ENCODE measurements around the gene TMEM217. TPM values are rescaled to one million over a fixed set of nuclear protein-coding genes. Genes with fewer than 3 reads are reported as not detected.

The TMEM217 gene
- total RNA-seq, 2 donors from 2014 or later, result 2.0 to 9.6 TPM

- Mint-ChIP-seq H3K27ac (peak overlapping the region in 1 of 2 donors; percentile 98), H3K9me3 (peaks cover 0 to 3% of the 10 kb centered on the region in 2 donors), H3K36me3 (peaks cover 5 to 34% of the 10 kb centered on the region in 2 donors)
- peak in 1 of 2 donors; percentile 62 for ATAC-seq
- DNase-seq (ENCODE audit: low spot score in 2 of 2), result no peak
These were observed 2.5 kb upstream of the TMEM217 start for GRCh38 chr6:37260444-37260843.

DNA sequence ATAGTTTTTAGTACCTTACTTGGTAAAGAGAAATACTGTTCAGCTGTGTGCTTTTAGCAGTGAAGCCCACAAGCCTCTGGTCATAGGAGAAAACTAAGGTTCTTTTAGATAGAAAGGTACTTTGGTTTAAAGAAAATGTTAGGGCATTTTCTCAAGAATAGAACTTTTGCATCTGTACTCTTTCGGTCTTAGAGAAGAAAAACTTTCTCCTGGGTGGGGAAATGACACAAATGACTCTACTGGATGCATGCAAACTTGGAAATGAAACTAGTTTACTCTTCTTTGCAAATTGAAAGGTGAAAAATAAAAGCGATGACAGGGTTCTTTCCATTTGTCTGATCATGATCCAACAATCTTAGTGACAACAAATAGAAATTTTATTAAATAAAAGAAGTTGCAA is 2.1 kb upstream of the TMEM217 start:
- peaks cover 0 to 3% of the 10 kb centered on the region in 2 donors for H3K9me3 Mint-ChIP-seq
- H3K36me3 Mint-ChIP-seq, result peaks cover 5 to 34% of the 10 kb centered on the region in 2 donors
- H3K27ac Mint-ChIP-seq, result peak overlapping the region; percentile 98 to 99
- ATAC-seq, result peak in 1 of 2 donors; percentile 45
- no peak for DNase-seq (ENCODE audit: low spot score in 2 of 2)

DNA sequence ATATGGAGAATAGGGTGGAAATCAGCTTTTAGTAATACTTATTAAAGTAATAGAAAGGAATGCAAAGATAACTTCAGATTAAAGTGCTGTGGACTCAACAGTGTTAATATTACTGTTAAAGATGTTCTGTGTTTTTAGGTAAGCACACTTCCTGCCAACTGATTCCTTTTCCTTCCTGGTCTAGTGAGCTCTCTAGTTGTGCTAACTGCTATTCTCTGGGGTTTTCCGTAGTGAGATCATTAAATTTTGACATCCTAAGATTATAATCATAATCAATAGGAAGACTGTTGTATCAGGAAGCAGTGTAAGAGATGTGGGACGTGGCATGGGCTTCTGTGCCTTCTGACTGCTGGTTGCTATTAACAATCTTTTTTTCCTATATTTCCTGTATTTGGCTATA is 1.2 kb upstream of the TMEM217 start:
- ATAC-seq, result no peak
- Mint-ChIP-seq H3K27ac (peak overlapping the region; percentile 98 to 99), H3K9me3 (peaks cover 0 to 3% of the 10 kb centered on the region in 2 donors), H3K36me3 (peaks cover 5 to 34% of the 10 kb centered on the region in 2 donors)
- DNase-seq (ENCODE audit: low spot score in 2 of 2), result no peak

- DNase-seq (ENCODE audit: low spot score in 2 of 2) (no peak), ATAC-seq (no peak)
- H3K27ac Mint-ChIP-seq, result peak overlapping the region; percentile 98 to 99
- peaks cover 0 to 3% of the 10 kb centered on the region in 2 donors for H3K9me3 Mint-ChIP-seq
- H3K36me3 Mint-ChIP-seq, result peaks cover 5 to 34% of the 10 kb centered on the region in 2 donors
These were observed 611 bp upstream of the TMEM217 start for GRCh38 chr6:37258405-37259105.

DNA sequence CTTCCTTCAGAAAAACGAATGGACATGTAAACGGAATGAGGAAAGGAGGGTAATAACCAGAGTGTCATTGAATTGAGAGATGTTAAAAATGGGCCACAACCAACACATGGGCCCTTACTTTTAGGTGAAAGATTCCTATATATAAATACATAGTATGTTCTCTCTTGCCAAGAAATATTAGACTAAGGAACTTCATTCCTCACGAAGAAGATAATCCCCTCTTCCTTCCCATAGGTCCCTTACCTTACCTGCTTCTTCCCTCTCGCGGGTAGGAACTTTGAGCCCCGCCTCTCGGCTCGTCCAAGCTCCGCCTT is 667 bp downstream of the TMEM217 start:
- DNase-seq (ENCODE audit: low spot score in 2 of 2) (no peak), ATAC-seq (no peak)
- Mint-ChIP-seq H3K36me3 (peaks cover 5 to 23% of the 10 kb centered on the region in 2 donors), H3K9me3 (peaks cover 0 to under 1% of the 10 kb centered on the region in 2 donors), H3K27ac (peak overlapping the region; percentile 98 to 99)

DNA sequence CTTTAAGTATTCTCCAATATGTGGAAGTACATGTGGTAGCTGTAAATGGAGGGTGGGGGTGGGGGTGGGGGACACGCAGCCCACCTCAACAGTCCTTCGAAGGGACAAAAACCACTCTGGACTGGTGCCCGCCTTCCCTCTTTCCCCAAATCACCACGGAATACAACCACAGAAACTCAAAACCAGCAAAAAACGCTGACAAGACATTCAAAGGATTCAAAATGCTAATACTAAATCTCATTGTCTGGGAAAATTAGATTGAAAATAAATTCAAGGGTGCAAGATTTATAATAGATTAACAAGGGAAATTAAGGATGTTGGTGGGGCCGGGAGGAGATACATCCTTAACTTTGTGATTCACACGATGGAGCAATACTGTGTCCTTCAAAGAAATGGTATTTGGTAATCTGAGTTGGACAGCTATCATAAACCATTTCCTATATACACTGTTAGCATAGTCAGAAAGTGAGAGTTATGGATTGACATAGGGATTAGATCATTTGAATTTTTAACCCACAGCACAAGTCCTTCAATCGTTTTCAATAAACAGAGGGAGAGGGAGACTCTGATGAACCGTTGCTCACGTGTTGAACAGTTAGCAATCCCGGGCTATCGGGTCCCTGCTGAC is 1.1 kb downstream of the TMEM217 start:
- ATAC-seq, result no peak
- H3K36me3 Mint-ChIP-seq, result peaks cover 5 to 19% of the 10 kb centered on the region in 2 donors
- DNase-seq (ENCODE audit: low spot score in 2 of 2), result no peak
- no peaks in the 10 kb centered on the region for H3K9me3 Mint-ChIP-seq
- peak overlapping the region; percentile 57 to 99 for H3K27ac Mint-ChIP-seq

DNA sequence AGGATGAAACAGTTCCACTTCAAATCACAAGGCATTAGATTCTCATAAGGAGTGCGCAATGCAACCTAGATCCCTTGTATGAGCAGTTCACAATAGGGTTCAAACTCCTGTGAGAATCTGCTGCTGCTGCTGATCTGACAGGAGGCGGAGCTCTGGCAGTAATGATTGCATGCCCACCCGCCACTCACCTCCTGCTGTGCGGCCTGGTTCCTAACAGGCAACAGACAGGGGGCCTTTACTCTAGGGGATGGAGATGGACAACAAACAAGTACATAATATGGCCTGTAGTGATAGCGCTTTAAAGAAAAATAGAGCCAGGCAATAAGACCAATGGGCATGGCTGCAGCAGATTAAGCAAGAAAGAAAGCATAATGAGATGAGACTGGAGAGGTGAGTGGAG is 3.1 kb downstream of the TMEM217 start:
- H3K9me3 Mint-ChIP-seq, result no peaks in the 10 kb centered on the region
- no peak for DNase-seq (ENCODE audit: low spot score in 2 of 2)
- no peak overlapping the region for H3K27ac Mint-ChIP-seq
- H3K36me3 Mint-ChIP-seq, result peaks cover 5 to 14% of the 10 kb centered on the region in 2 donors
- ATAC-seq, result no peak

DNA sequence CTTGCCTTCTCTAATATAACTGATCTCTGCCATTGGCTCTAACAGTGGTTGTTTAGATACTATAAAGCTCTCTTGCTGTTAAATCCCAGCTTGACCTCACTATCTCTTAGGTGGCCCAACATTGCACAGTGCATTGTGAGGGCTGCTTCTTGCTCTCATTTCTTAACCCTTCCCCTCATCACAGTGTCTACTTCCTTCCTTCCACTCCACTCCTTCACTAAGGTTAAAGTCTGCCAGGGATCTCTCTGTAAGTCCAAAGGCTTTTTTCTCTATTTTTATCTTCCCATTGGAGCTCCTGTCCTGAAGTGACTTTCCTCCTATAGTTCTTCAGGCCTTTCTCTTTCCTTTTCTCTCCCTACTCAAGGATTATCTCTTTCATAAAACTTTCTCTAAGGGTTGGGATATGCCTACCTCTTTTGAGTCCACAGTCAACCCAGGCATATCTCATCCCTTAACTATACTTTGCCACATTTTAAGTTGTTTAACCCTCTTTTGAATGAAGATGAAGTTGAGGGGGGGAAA is 4.4 kb downstream of the TMEM217 start:
- DNase-seq (ENCODE audit: low spot score in 2 of 2) (no peak), ATAC-seq (no peak)
- no peaks in the 10 kb centered on the region for H3K9me3 Mint-ChIP-seq
- no peak overlapping the region for H3K27ac Mint-ChIP-seq
- H3K36me3 Mint-ChIP-seq, result peaks cover 3 to 11% of the 10 kb centered on the region in 2 donors

- ATAC-seq (no peak), DNase-seq (ENCODE audit: low spot score in 2 of 2) (no peak)
- no peak overlapping the region for H3K27ac Mint-ChIP-seq
- H3K36me3 Mint-ChIP-seq, result peaks cover 1 to 6% of the 10 kb centered on the region in 2 donors
- no peaks in the 10 kb centered on the region for H3K9me3 Mint-ChIP-seq
These were observed 6.6 kb downstream of the TMEM217 start for GRCh38 chr6:37251211-37251780.

DNA sequence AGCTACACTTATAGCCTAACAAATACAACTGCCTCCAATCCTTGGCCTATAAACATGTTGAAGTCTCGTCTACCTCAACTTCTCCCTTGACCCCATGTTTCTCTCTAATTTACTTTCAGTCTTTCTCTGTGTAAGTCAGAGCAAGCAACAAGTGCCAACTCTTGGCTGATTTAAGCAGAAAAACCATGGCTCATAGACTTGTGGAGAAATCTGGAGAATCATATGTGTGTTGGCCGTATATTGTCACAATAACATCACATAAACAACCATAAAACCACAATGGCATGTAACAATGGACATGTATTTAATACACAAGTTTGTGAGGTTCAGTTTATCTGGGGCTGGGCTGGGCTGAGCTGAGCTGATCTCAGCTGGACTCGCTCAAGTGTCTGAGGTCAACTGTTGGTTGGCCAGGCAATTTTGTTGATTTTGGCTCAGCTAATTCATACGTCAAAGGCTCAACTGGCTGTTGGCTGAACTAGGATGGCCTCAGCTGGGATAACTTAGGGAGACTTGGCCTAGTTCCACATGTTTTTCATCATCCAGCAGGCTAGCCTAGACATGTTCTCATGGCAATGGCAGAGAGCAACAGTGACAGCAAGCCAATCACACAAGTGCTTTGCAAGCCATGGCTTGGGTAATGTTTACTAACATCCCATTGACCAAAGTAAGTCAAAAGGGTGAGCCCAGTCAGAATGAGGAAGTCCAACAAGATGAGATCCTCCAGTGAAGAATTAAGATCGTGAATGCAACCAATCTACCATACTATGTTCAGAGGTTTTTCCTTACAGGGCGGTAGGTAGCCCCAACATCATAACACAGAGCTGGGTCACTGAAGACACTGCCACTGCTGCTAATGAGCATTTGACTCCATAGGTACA is 13.3 kb downstream of the TMEM217 start:
- DNase-seq (ENCODE audit: low spot score in 2 of 2) (no peak), ATAC-seq (no peak)
- Mint-ChIP-seq H3K27ac (no peak overlapping the region), H3K36me3 (peaks cover 4 to 16% of the 10 kb centered on the region in 2 donors), H3K9me3 (peaks cover 3 to 8% of the 10 kb centered on the region in 2 donors)

GRCh38 chr6:37243816-37244370 is 14.1 kb downstream of the TMEM217 start:
- no peak for ATAC-seq
- Mint-ChIP-seq H3K27ac (no peak overlapping the region), H3K36me3 (peaks cover 4 to 16% of the 10 kb centered on the region in 2 donors), H3K9me3 (peaks cover 3 to 8% of the 10 kb centered on the region in 2 donors)
- DNase-seq (ENCODE audit: low spot score in 2 of 2), result no peak

- Mint-ChIP-seq H3K9me3 (peaks cover 3 to 8% of the 10 kb centered on the region in 2 donors), H3K27ac (no peak overlapping the region), H3K36me3 (peaks cover 4 to 16% of the 10 kb centered on the region in 2 donors)
- DNase-seq (ENCODE audit: low spot score in 2 of 2) (no peak), ATAC-seq (no peak)
These were observed 14.7 kb downstream of the TMEM217 start for GRCh38 chr6:37243131-37243815.

- no peak for DNase-seq (ENCODE audit: low spot score in 2 of 2)
- Mint-ChIP-seq H3K36me3 (peaks cover 4 to 16% of the 10 kb centered on the region in 2 donors), H3K9me3 (peaks cover 3 to 8% of the 10 kb centered on the region in 2 donors), H3K27ac (peak overlapping the region; percentile 77 to 81)
- ATAC-seq, result peak; percentile 15 to 40
These were observed 15.4 kb downstream of the TMEM217 start for GRCh38 chr6:37242429-37243052.

GRCh38 chr6:37241775-37242428 is 16.0 kb downstream of the TMEM217 start:
- no peak for DNase-seq (ENCODE audit: low spot score in 2 of 2)
- H3K9me3 Mint-ChIP-seq, result peaks cover 3 to 8% of the 10 kb centered on the region in 2 donors

DNA sequence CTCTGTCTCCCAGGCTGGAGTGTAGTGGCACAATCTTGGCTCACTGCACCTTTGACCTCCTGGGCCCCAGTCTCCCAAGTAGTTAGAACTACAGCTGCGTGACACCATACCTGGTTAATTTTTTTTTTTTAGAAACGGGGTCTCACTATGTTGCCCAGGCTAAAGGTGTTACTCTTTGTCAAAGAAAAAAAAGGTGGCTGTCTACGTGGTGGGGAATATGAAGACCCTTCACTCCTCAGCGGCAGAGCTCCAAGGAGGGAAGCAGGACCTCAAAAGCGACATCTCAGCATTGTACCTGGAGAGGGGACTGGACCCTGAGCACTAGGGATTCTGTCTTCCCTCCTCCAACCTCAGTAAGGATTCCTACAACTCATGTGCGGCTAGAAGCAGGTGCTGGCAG is 16.8 kb downstream of the TMEM217 start:
- ATAC-seq (no peak), DNase-seq (ENCODE audit: low spot score in 2 of 2) (no peak)
- H3K9me3 Mint-ChIP-seq, result peaks cover 3 to 6% of the 10 kb centered on the region in 2 donors
- peaks cover 2 to 8% of the 10 kb centered on the region in 2 donors for H3K36me3 Mint-ChIP-seq
- no peak overlapping the region for H3K27ac Mint-ChIP-seq

More at GRCh38 chr6:37241775-37242428, 16.0 kb downstream of the TMEM217 start:
- Mint-ChIP-seq H3K36me3 (peaks cover 4 to 16% of the 10 kb centered on the region in 2 donors), H3K27ac (peak overlapping the region; percentile 77 to 81)
- ATAC-seq, result no peak
